ENCODE measurements around the gene EEF1AKMT3.

GRCh38 chr12:57740656-57741412 lies 31.6 kb upstream of the EEF1AKMT3 start:
- no peak for TF ChIP-seq CTCF (IDR thresholded peaks at IDR 0.05)
- TF ChIP-seq EP300 (IDR thresholded peaks at IDR 0.05; ENCODE audit: low read depth): no peak
- TF ChIP-seq POLR2A (IDR thresholded peaks at IDR 0.05): no peak
